Naive B cell (primary cell): ENCODE measurements around the gene ATP13A4. TPM values are rescaled to one million over a fixed set of nuclear protein-coding genes. Genes with fewer than 3 reads are reported as not detected.
A peak's percentile ranks its signal among the peaks of the same experiment; 100 is the strongest.
"Not testable (repeated sequence)": the region's sequence is repeated elsewhere in the genome, so short reads cannot be mapped to it uniquely, and the experiment has no call there.

ENCODE experiments used
- ATAC-seq, 2 donors: fragments of 150-1000 bp; cut with Tn5 transposase; 2 replicates each; pipeline ENCODE4 v1.10.0; 2021; ENCODE audit warnings: low read depth in 2 of 2, mild to moderate bottlenecking in 2 of 2, moderate library complexity in 2 of 2
- DNase-seq: peaks from one replicate; pipeline ENCODE4 v3.0.0; 2022
- H3K27ac Mint-ChIP-seq, 6 donors: one replicate each; pipeline ENCODE4 v1.8.0; 2020 to 2022; ENCODE audit warnings: mild to moderate bottlenecking in 6 of 6, mixed read lengths in 6 of 6, moderate library complexity in 5 of 6, inconsistent platforms in 2 of 6
- H3K27me3 Mint-ChIP-seq, 3 donors: one replicate each; pipeline ENCODE4 v1.8.0; 2021 to 2022; ENCODE audit warnings: mixed read lengths in 3 of 3, mild to moderate bottlenecking in 1 of 3
- H3K36me3 Mint-ChIP-seq, 2 donors: one replicate each; pipeline ENCODE4 v1.8.0; 2020 to 2022; ENCODE audit warnings: mixed read lengths in 2 of 2, inconsistent platforms in 1 of 2, mild to moderate bottlenecking in 1 of 2
- H3K4me1 Mint-ChIP-seq, 3 donors: one replicate each; pipeline ENCODE4 v1.8.0; 2020 to 2022; ENCODE audit warnings: mixed read lengths in 3 of 3, inconsistent platforms in 1 of 3, mild to moderate bottlenecking in 1 of 3, moderate library complexity in 1 of 3
- H3K4me3 Mint-ChIP-seq, 8 donors: one replicate each; pipeline ENCODE4 v1.8.0; 2020 to 2022; ENCODE audit warnings: mild to moderate bottlenecking in 8 of 8, mixed read lengths in 8 of 8, moderate library complexity in 8 of 8, inconsistent platforms in 2 of 8
- H3K9me3 Mint-ChIP-seq, 7 donors: one replicate each; pipeline ENCODE4 v1.8.0; 2020 to 2022; ENCODE audit warnings: mixed read lengths in 7 of 7, mild to moderate bottlenecking in 5 of 7, inconsistent platforms in 2 of 7, moderate library complexity in 1 of 7
- polyA plus RNA-seq, 6 donors: library from polyadenylated mRNA; unstranded; fragments of 300-500 nt; fragmentation: Illumina TruSeq; gene quantifications; one replicate each; pipeline ENCODE4 v1.2.3, GENCODE V29; 2021; ENCODE audit warnings: low read depth in 6 of 6

ATP13A4 gene
- polyA plus RNA-seq, 6 donors from 2014 or later, result 0.70 to 0.71 TPM; not detected in 4

DNA sequence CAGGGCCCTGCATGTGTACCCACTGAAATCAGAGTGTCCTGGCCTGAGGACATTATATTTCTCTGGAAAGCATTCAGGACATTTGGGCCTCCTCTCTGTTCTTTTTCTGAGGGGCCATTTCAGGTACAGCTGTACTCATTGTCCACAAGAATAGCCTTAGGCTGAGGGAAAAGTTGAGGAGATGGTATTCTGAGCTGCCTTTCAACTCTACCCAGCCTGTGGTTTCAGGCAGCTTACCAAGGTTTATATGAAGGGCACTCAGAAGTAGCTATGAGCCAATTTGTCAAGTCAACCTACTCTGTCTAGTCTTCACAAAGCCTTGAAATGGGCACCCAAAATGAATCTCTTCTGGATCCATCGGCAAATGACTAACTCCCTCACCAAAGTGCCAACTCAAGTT is 9.4 kb downstream of the ATP13A4 start:
- H3K4me3 Mint-ChIP-seq, result no peak overlapping the region
- peaks cover 8 to 9% of the 10 kb centered on the region in 2 donors for H3K36me3 Mint-ChIP-seq
- H3K27ac Mint-ChIP-seq, result peak overlapping the region in 1 of 6 donors; percentile 42
- H3K4me1 Mint-ChIP-seq, result no peaks in the 10 kb centered on the region
- H3K9me3 Mint-ChIP-seq, result peaks cover 3 to 22% (median 14%) of the 10 kb centered on the region in 7 donors
- DNase-seq (no peak), ATAC-seq (no peak)
- peaks cover 7 to 12% (median 8%) of the 10 kb centered on the region in 3 donors for H3K27me3 Mint-ChIP-seq

DNA sequence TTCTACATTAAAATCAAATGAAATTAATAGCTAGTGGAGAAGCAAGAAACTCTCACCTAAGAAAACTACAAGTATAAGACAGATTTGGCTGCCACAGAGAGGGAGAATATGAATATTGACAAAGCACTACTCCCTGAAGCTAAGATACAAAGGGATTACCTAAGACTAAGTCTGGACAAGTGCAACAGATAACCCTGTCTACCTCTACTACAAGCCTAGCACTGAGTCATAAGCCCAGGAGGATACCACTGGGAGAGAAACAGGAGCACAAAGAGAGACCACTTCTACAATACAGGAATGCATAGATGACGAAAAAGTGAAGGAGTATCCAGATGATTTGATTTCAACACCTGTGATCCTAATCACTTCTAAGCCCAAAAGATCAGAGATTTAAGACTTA is 10.4 kb downstream of the ATP13A4 start:
- peaks cover 7 to 12% (median 8%) of the 10 kb centered on the region in 3 donors for H3K27me3 Mint-ChIP-seq
- H3K9me3 Mint-ChIP-seq, result peaks cover 3 to 22% (median 14%) of the 10 kb centered on the region in 7 donors
- H3K4me1 Mint-ChIP-seq, result no peaks in the 10 kb centered on the region
- ATAC-seq (no peak), DNase-seq (no peak)
- no peak overlapping the region for H3K27ac Mint-ChIP-seq
- H3K4me3 Mint-ChIP-seq, result no peak overlapping the region
- peaks cover 8 to 9% of the 10 kb centered on the region in 2 donors for H3K36me3 Mint-ChIP-seq

DNA sequence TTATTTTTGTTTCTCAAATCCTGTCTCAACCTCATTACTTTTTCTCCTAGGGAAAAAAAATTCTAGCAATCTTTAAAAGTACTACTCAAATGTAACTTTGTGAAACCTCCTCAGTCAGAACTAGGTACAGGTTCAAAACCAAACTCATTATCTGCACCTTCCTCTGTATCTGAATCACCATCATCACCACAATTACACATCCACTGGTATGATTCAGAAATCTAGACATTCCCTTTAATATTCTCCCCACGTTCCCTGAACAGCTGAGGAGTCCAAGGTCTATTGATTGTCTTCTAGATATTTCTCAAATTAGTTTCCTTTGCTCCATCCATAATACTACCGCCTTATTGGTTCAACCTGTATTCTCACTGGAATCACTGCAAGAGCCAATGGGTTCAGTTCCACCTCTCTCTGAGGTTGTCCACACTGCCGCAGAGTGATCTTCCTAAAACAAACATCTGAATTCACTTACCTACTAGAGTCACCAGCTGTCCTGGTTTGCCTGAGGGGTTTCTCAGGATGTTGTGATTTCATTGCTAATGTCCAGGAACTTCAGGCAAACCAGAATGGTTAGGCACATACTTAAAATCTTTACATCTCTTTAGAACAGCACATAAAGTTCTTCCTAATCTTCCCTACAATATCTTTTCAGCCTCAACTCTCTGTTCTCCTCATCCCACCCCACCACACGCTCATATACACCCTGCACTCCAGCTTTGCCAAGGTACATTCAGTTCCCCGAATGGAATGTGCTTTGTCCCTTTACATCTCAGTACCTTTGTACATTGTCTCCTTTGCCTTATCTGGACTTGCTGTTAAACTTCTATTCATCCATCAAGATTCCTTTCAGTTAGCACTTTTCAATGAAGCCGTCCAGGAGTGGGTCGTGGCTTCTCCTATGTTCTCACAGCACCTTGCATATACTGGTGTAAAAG is 24.2 kb downstream of the ATP13A4 start:
- Mint-ChIP-seq H3K4me3 (no peak overlapping the region), H3K27me3 (peaks cover 17 to 46% (median 42%) of the 10 kb centered on the region in 3 donors), H3K4me1 (no peaks in the 10 kb centered on the region), H3K9me3 (peaks cover 0 to 3% (median 0%) of the 10 kb centered on the region in 7 donors), H3K36me3 (no peaks in the 10 kb centered on the region), H3K27ac (no peak overlapping the region)
- ATAC-seq, result no peak
- DNase-seq, result no peak

DNA sequence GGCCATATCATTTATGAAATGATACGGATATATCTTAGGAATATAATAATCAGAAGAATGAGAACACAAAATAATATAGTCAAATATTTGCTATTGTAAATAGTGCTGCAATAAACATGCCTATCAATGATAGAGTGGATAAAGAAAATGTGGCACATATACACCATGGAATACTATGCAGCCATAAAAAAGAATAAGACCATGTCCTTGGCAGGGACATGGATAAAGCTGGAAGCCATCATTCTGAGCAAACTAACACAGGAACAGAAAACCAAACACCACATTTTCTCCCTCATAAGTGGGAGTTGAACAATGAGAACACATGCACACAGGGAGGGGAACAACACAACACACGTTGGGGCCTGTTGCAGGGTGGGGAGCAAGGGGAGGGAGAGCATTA is 28.6 kb downstream of the ATP13A4 start:
- not testable (repeated sequence) for ATAC-seq, H3K9me3 Mint-ChIP-seq, H3K4me1 Mint-ChIP-seq, DNase-seq, H3K36me3 Mint-ChIP-seq, H3K27ac Mint-ChIP-seq, H3K4me3 Mint-ChIP-seq
- H3K27me3 Mint-ChIP-seq, result peaks cover 11 to 27% (median 18%) of the 10 kb centered on the region in 3 donors

DNA sequence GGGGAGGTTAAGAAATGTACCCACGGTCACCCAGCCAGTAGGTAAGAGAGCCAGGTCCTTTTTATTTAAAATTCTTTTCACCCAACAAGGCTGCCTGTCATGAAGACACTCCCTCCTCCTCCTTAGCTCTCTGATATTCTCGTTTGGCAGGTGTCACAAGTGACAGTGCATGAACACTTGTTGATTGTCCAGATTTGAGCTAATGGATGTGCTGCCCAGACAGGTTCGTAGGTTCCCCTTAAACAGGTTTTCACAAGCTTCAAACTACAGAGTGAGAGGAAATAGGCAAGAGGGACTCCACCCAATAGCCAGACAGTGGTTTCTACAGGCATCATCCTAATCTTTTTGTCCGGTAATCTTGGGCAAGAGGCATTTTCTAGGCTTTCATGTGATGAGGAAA is 32.2 kb downstream of the ATP13A4 start:
- Mint-ChIP-seq H3K9me3 (peaks cover 0 to 3% (median 0%) of the 10 kb centered on the region in 7 donors), H3K27me3 (peaks cover under 1 to 15% (median 4%) of the 10 kb centered on the region in 3 donors), H3K27ac (no peak overlapping the region), H3K4me3 (no peak overlapping the region), H3K4me1 (no peaks in the 10 kb centered on the region), H3K36me3 (no peaks in the 10 kb centered on the region)
- DNase-seq, result no peak
- no peak for ATAC-seq

DNA sequence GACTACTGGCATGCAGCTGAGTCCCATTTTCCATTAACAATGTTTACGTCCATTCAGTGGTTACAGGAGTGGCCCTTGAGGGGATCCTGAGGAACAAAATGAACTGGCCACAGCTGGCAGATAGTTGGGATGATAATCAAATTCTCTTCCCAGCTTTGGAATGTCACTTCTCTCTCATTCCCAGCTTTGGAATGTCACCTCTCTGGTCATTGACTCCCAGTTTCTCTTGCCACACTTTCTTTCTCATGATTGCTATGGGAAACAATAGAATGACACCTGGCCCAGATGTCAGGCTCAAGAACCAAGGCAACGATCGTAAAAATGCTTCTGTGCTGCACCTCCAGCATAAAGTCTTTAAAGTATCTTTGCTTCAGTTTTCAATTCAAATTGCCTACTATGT is 34.0 kb downstream of the ATP13A4 start:
- no peak overlapping the region for H3K4me3 Mint-ChIP-seq
- no peak for DNase-seq
- H3K36me3 Mint-ChIP-seq, result no peaks in the 10 kb centered on the region
- no peak overlapping the region for H3K27ac Mint-ChIP-seq
- H3K27me3 Mint-ChIP-seq, result peaks cover 4 to 15% (median 9%) of the 10 kb centered on the region in 3 donors
- peaks cover 0 to 2% (median 0%) of the 10 kb centered on the region in 7 donors for H3K9me3 Mint-ChIP-seq
- no peaks in the 10 kb centered on the region for H3K4me1 Mint-ChIP-seq
- ATAC-seq, result no peak

DNA sequence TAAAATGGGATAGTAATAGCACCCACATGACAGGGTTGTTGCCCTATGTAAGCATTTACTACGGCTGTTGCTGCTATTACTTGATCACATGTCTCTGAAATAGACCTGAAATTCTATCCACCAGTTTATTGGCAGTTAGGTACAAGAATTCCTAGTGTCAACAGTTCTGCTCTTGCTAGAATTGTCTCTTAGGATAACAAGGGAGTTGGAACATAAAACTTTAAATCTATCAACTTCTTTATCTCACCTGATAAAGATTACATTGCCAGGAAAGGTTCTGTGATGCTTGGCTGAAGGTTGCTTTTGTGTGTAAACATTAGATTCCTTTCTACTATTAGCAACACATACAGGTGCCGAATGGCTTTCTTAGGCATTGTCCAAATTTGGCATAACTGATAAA is 38.7 kb downstream of the ATP13A4 start:
- Mint-ChIP-seq H3K9me3 (peaks cover 0 to 2% (median 0%) of the 10 kb centered on the region in 7 donors), H3K36me3 (no peaks in the 10 kb centered on the region), H3K27ac (no peak overlapping the region), H3K4me3 (no peak overlapping the region), H3K4me1 (no peaks in the 10 kb centered on the region), H3K27me3 (peaks cover 0 to 21% (median 12%) of the 10 kb centered on the region in 3 donors)
- no peak for ATAC-seq
- DNase-seq, result no peak

DNA sequence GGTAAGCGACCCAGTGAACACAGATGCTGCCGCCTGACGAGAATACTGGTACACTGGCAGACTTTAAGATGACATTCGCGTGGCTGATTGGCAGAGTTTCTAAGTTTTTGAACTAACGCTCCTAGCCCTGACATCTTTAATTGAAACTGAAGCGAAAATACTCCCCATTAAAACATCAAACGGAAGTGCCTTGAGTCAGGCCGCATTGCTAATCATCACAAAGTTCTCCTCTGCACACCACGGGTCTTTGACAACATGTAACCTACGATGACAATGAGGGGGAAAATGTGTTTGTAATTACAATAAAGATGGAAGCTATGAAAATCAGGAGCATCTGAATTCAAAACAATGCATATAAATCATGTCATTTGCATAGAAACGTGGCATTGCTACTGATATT is 44.5 kb downstream of the ATP13A4 start:
- DNase-seq (no peak), ATAC-seq (no peak)
- peaks cover 14 to 24% (median 19%) of the 10 kb centered on the region in 3 donors for H3K27me3 Mint-ChIP-seq
- H3K27ac Mint-ChIP-seq, result no peak overlapping the region
- no peak overlapping the region for H3K4me3 Mint-ChIP-seq
- H3K4me1 Mint-ChIP-seq, result no peaks in the 10 kb centered on the region
- H3K9me3 Mint-ChIP-seq, result no peaks in the 10 kb centered on the region
- no peaks in the 10 kb centered on the region for H3K36me3 Mint-ChIP-seq

DNA sequence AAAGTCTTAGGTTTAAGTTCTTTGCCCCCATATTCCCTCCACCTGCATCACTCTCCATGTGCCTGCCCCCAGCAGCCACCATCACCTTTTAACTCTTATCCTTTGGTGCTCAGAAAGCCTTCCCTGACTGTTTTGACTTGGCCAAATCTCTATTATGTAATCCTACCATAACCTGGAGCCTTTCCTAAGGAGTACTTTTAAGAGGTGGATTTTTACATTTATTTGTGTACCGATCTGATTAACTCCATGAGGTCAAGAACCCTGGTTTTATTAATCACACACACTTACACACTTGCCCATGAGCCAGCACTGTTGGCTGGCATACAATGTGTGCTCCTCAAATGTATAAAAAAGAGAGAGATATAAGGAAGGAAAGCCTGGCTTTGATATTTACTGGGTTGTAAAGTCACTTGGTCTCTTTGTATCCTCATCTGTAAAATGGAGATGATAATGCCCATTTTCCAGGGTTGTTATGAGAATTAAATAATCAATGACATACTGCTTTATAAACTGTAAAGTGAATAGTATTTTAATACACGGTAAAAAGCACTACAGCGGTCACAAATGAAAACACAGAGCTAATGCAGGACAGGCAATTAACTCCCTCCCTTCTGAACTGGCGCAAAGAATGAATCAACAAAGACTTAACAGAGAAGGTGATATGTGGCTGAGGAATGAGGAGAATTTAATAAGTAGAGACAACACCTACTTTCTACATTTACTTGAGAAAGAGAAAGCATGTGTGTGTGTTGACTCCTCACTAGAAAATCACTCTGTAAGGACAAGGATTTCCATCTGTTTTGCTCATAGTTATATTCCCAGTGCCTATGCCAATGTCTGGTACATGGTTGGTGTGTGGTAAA is 45.4 kb downstream of the ATP13A4 start:
- DNase-seq (no peak), ATAC-seq (no peak)
- Mint-ChIP-seq H3K27ac (no peak overlapping the region), H3K9me3 (no peaks in the 10 kb centered on the region), H3K4me3 (no peak overlapping the region), H3K4me1 (no peaks in the 10 kb centered on the region), H3K36me3 (no peaks in the 10 kb centered on the region), H3K27me3 (peaks cover 16 to 22% (median 16%) of the 10 kb centered on the region in 3 donors)

DNA sequence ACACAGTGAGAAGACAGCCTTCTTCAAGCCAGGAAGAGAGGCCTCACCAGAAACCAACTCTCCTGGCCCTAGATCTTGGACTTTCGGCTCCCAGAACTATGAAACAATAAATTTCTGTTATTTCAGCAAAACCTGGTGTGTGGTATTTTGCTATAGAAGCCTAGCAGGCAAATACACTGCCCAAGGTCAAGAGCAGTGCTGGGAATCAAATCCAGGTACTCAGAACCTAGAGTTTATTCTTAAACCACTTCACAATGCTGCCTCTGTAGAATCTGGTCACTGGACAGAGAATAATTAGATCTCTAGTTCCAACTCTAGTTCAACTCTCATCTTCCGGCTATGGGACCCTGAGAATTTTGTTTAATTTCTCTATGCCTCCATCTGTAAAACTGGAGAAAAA is 46.6 kb downstream of the ATP13A4 start:
- H3K36me3 Mint-ChIP-seq, result no peaks in the 10 kb centered on the region
- H3K4me3 Mint-ChIP-seq, result no peak overlapping the region
- no peak for DNase-seq
- no peak overlapping the region for H3K27ac Mint-ChIP-seq
- no peak for ATAC-seq
- H3K27me3 Mint-ChIP-seq, result peaks cover 21 to 22% (median 22%) of the 10 kb centered on the region in 3 donors
- H3K4me1 Mint-ChIP-seq, result no peaks in the 10 kb centered on the region
- no peaks in the 10 kb centered on the region for H3K9me3 Mint-ChIP-seq

DNA sequence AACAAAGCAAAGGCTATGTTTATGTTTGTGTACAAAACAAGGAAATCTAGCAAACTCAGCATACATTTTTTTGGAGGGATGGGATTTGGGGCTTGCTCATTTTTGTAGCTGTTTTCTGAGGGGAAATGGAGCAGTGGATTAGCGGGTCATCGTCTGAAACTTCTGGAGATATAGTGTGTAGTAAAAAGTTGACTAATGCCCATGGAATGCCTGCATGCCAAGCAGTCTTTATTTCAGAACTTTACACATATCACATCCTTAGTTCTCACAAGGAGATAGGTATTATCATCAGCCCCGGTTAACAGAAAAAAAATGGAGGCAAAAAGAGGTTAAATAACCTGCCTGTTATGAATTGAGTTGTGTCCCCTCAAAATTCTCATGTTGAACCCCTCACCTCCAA is 47.1 kb downstream of the ATP13A4 start:
- H3K4me1 Mint-ChIP-seq, result no peaks in the 10 kb centered on the region
- H3K27ac Mint-ChIP-seq, result no peak overlapping the region
- DNase-seq (no peak), ATAC-seq (no peak)
- peaks cover 21 to 22% (median 22%) of the 10 kb centered on the region in 3 donors for H3K27me3 Mint-ChIP-seq
- H3K9me3 Mint-ChIP-seq, result no peaks in the 10 kb centered on the region
- H3K36me3 Mint-ChIP-seq, result no peaks in the 10 kb centered on the region
- H3K4me3 Mint-ChIP-seq, result no peak overlapping the region

DNA sequence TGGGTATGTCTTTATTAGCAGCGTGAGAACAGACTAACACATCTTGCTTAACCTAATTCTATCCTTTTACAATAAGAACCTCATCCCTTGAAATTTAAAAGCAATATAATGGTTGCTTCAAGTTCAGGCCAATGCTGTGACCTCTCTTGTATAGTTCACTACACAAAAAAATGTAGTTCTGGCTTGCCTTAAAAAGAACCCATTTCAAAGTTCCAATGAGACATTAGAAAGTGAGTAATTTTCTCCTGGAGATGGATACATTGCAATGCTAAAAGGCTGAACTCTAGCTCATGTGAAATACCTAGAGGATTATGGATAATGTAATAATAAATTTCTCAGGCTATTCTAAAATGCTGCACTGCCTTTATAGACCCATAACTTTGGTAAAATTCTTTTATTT is 47.8 kb downstream of the ATP13A4 start:
- DNase-seq (no peak), ATAC-seq (no peak)
- Mint-ChIP-seq H3K4me3 (no peak overlapping the region), H3K9me3 (no peaks in the 10 kb centered on the region), H3K27ac (no peak overlapping the region), H3K36me3 (no peaks in the 10 kb centered on the region), H3K4me1 (no peaks in the 10 kb centered on the region), H3K27me3 (peaks cover 21 to 22% (median 22%) of the 10 kb centered on the region in 3 donors)

DNA sequence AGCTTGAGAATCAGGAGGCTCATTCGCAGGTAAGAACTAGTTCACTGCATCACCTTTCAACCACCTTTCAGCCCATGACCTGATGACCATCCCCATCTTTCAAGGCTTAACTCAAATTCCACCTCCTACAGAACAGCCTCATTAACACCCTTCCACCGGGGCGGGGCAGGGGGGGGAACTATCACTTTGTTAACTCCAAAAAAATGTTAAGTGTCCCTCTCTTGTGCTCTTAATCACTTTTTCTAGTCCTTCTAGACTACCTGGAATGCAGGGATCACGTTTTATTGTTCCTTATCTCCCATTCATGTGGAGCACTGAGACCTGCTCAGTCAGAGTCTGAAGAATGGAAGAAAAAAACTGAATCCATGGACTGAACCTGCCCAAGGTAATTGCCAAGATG is 51.8 kb downstream of the ATP13A4 start:
- Mint-ChIP-seq H3K4me3 (no peak overlapping the region), H3K27me3 (peaks cover 4 to 16% (median 10%) of the 10 kb centered on the region in 3 donors), H3K36me3 (no peaks in the 10 kb centered on the region), H3K27ac (peak overlapping the region in 1 of 6 donors; percentile 63), H3K4me1 (no peaks in the 10 kb centered on the region), H3K9me3 (peaks cover 0 to 1% (median 0%) of the 10 kb centered on the region in 7 donors)
- DNase-seq, result no peak
- ATAC-seq, result no peak
